PC-3 (cell line): ENCODE data around the gene CACNA1D.

Experiments used
- CTCF ChIP-seq: fragments of 300-600 bp; sonication (generic); conservative IDR thresholded peaks from 2 replicates; pipeline ENCODE4 v1.5.1; 2017; ENCODE audit warnings: antibody characterized with exemption, low read depth, mild to moderate bottlenecking, low read length
- EZH2 ChIP-seq: fragments of 300-600 bp; sonication (generic); IDR thresholded peaks from one replicate; pipeline ENCODE4 v1.6.1; 2017; ENCODE audit warnings: antibody characterized with exemption, mild to moderate bottlenecking, low read length; ENCODE audit not compliant: unreplicated experiment
- EZH2phosphoT487 ChIP-seq: fragments of 300-600 bp; sonication (generic); IDR thresholded peaks from 2 replicates; pipeline ENCODE4 v1.6.1; 2018; ENCODE audit warnings: mild to moderate bottlenecking, antibody characterized with exemption, low read length, borderline replicate concordance

GRCh38 chr3:53674582-53674981 lies 180.2 kb downstream of the CACNA1D start:
- no peak for TF ChIP-seq CTCF
- no peak for TF ChIP-seq EZH2
- TF ChIP-seq EZH2phosphoT487 = no peak
